Placental epithelial cell (primary cell): ENCODE measurements around the gene EPB41L1. TPM values are rescaled to one million over a fixed set of nuclear protein-coding genes. Genes with fewer than 3 reads are reported as not detected.

ENCODE experiments used
- total RNA-seq: library from RNA; depleted of rRNA; stranded (reverse); fragments of >200 nt; gene quantifications from 2 replicates; pipeline ENCODE4 v1.2.3, GENCODE V29; 2012

The EPB41L1 gene
- total RNA-seq: 17.3 and 30.4 TPM in 2 replicates

GRCh38 chr20:36154700-36155628, at the start of gene EPB41L1:
Gene EPB41L1, plus strand, starts transcription at chr20:36154740. Its CDS starts 19,038 bp downstream, at chr20:36173778.

GRCh38 chr20:36235892-36236785, 81.6 kb downstream of the EPB41L1 start, which contains the start of gene AAR2:
Gene AAR2, plus strand, starts transcription at chr20:36236478. Its CDS starts 3,391 bp downstream, at chr20:36239869.

Other genes starting within 250 kb of the EPB41L1 start
- 66.3 and 72.2 TPM in 2 replicates for gene SCAND1, start 200.2 kb upstream of the EPB41L1 start, total RNA-seq
- gene CNBD2, start 186.2 kb upstream of the EPB41L1 start, total RNA-seq: 3.5 and 4.3 TPM in 2 replicates
- 27.1 and 35.9 TPM in 2 replicates for gene AAR2, start 81.7 kb downstream of the EPB41L1 start, total RNA-seq
- gene DLGAP4, start 151.6 kb downstream of the EPB41L1 start, total RNA-seq: 29.1 and 86.3 TPM in 2 replicates